Brain pericyte (primary cell): ENCODE measurements around the gene DMRT3.

ENCODE experiments used
- DNase-seq: peaks from one replicate; pipeline ENCODE4 v3.0.0-alpha.2; 2012; ENCODE audit warnings: low read depth, low spot score

The DMRT3 gene

GRCh38 chr9:976258-976942 lies at the start of gene DMRT3:
DMRT3 (plus strand) TSS chr9:976655; CDS start chr9:977002, 347 bp downstream.
- no peak for DNase-seq

DNA sequence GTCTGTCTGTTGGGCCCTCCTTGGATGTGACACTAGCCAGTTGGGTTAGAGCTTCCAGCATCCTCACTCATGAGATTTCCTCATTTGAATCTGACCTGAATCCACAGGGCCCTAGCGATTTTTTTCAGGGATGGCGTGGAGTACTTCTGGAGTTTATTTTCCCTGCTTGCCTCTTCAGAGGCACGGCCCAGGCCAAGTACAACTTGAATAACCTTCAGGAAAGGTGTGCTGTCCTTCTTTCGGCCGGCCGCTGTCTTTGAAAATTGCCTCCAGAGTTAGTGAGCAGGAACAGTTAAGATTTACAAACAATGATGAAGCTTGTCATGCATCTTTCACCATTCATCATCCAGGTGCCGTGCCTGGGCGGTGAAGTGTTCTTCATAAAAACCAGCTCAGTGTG lies 49.5 kb upstream of the DMRT3 start:
- DNase-seq: no peak

DNA sequence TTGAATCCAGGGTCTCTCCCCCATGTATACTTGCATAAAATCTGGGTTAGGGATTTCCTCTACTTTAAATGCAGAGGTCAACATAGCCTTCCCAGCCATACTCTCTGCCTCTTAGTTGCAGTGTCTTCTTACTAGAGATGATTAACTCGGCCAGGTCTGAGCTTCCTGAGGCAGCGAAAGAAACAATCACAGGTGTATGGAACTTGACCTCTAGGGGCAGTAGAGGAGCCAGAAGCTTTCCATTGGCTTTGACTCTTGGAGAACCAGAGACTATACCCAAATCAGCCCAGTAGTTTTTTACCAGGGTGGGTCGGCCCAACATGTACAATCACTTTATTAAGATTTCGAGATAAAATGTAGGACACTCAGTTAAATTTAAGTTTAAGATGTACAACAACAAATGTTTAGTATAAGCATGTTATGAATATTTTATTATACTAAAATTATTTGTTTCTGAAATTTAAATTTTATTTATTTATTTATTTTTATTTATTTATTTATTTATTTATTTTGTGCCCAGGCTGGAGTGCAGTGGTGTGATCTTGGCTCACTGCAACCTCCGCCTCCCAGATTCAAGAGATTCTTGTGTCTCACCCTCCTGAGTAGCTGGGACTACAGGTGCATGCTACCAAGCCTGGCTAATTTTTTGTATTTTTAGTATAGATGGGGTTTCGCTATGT lies 48.0 kb upstream of the DMRT3 start:
- no peak for DNase-seq

DNA sequence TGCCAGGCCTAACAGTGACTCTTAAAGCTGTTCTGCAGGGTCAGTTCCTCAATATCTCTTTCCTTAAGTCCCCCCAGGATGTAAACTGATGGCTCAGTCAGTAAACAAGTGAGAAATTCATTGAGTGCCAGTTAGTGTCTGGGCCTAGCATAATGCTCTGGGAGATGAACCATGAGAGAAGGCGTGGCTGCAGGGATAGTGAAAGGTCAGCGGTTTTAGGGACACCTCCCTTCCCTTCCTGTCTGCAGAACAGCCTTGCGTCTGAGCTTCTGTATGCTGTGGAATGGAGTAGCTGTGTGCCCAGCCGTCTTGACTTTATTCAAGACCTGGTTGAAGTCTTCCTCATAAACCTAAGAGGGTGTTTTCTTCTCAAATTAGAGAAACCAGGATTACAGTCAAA lies 46.7 kb upstream of the DMRT3 start:
- DNase-seq: no peak

DNA sequence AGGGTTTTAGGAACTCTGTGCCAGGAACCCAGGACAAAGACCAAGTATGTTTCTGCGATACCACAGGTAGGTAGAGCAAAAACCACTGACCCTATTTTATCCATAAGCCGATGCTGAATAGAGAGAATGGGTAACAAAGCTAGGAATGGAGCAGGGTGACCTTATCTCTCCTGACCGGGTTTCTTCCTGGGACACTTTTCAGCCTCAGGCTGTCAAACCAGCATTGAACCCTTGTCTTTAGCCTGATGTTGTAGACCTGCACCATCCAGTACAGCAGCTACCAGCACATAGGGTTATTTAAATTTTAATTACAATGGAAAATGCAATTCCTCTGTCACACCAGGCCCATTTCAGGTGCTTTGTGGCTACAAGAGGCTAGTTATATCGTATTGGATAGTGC lies 43.1 kb upstream of the DMRT3 start:
- DNase-seq: no peak

- DNase-seq: no peak
These were observed 41.0 kb upstream of the DMRT3 start for GRCh38 chr9:935348-935965.

- DNase-seq: no peak
These were observed 33.5 kb upstream of the DMRT3 start for GRCh38 chr9:942805-943580.

GRCh38 chr9:947985-948384 lies 28.5 kb upstream of the DMRT3 start:
- no peak for DNase-seq

- no peak for DNase-seq
These were observed 28.0 kb upstream of the DMRT3 start for GRCh38 chr9:948497-948896.

- DNase-seq: no peak
These were observed 26.3 kb upstream of the DMRT3 start for GRCh38 chr9:950139-950538.

- DNase-seq: no peak
These were observed 23.9 kb upstream of the DMRT3 start for GRCh38 chr9:952546-952945.

DNA sequence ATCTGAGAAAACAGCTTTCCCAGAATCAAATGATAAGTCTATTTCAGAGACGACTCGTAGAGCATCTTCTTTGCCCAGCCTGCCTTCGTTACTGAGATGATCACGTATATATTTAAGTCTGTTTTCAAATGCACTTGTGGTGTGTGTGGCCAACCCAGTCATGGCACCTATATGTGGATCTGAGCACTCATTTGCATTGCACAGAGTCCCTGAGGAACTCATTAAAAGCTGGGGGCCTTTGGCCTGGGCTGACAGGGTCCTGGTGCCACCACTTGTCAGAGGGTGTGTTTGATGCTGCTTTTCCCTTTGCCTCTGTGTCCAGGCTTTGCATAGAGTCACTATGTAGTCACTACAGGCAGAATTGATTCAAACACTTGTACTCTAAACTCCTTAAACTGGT lies 17.4 kb upstream of the DMRT3 start:
- DNase-seq: no peak

DNA sequence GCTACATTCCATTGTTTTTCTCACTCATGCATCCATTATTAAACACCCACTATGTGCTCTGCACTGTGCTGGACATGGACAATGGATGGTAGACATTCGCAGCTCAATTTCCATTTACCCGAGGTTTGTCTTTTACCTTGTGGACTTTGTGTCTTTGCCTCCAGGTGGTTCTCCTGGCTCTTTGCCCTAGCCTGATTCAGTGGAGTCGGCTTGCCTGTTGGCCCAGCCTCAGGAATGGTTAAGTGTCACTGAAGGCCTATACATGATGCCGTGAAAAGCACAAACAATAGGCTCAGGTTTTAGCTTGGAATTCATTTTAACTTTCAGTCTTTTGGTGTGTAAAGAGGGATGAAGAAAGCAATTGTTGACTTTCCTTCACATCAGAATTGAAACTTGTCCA lies 16.5 kb upstream of the DMRT3 start:
- DNase-seq: no peak

DNA sequence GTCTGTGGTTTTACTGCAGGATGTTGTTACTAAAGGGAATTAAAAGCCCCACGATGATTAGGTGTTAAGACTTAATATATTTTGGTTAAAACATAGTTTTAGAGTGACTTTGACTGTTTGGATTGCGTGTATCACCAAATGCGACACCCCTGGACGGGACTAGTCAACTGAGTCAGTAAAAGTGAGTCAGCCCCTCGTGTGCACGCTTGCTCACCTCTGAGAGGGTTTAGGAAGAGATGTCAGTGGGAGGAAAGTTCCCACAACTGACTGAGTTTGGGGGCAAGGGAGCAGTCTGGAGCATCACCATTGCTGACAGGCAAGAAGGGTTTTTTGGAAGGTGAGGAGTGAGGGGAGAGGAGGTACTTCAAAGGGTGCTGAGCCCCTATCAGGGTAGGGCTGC lies 14.4 kb upstream of the DMRT3 start:
- DNase-seq: no peak

- DNase-seq: no peak
These were observed 11.0 kb upstream of the DMRT3 start for GRCh38 chr9:965497-965896.

- no peak for DNase-seq
These were observed 9.6 kb upstream of the DMRT3 start for GRCh38 chr9:966870-967269.

GRCh38 chr9:967436-967835 lies 9.0 kb upstream of the DMRT3 start:
- DNase-seq: no peak

DNA sequence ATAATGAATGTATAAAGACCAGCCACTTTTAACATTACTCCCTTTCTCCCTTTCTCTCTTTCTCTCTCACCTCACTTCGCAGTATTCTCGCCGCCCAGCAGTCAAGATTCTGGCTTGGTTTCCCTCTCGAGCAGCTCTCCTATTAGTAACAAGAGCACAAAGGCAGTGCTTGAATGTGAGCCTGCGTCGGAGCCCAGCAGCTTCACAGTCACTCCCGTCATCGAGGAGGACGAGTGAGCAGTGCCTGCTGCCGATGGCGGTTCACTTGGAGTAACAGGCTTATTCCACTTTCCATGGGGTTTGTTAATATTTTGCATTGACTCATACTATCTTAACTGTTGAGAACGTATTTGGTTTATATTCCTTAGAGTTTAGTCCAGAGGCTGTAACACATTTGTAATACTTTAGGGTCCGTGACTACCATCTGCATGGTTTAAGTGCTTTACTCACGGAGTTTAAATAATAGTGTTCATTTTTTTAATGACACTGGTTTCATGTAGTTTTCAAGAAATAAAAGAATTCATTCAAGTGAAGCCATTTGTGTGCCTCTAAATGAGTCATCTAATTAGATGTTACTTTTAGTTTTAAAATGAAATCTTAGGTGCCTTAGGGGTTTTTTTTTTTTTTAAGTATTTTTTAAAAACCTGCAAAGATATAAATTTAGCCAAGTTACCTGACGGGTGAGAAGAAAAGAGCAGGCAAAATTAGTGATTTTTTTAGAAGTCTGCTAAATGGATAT lies 8.4 kb upstream of the DMRT3 start:
- no peak for DNase-seq

DNA sequence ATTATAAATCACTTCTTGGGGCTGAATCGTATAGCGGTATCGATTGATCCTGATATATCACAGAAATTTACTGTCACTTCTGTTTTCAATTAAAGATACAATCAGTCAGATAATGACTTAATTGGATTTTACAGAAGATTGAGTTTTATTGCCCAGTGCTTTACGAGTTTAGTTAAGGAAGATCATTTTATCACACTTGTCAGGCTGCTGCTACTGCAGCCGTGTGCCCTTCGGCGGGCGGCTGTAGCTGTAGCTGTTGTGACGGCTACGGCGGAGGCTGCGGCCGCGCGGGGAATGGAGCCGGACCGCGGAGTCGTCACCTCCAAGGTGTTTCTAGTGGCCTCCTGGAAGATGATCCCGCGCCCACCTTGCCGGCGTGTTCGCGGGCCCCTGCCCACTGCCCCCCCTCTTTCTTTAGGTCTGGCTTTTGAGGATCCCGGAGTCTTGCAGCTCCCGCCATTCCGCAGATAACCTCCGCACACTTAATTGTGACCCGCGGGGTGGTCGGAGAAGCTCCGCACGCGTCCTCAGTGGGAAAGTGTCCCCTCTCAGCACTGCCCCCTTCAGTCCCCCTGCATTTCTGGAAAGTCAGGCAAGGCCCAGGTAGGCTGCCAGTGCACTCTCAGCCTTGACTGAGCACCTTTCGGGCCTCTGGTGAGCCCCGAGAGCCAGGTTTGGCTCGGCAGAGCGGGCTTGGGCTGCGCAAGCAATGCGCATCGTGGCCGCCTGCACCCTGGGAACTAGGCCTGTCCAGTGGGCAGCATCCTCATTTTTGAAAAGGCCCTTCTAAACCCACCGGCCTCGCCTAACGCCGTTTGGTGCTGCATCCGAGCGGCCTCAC lies 6.9 kb upstream of the DMRT3 start:
- no peak for DNase-seq

- DNase-seq: no peak
These were observed 6.1 kb upstream of the DMRT3 start for GRCh38 chr9:970151-970996.
